ENCODE data around the gene CETN2.

Gene CETN2

GRCh38 chrX:152824841-152825374 lies 5.6 kb downstream of the CETN2 start:
- Histone ChIP-seq H3K36me3 (ENCODE audit: insufficient read depth, low read length) (peaks cover 16% of the 10 kb centered on the region), H3K27me3 (ENCODE audit: insufficient read depth, low read length) (no peaks in the 10 kb centered on the region), H3K9ac (ENCODE audit: low read depth, low read length) (no peak overlapping the region), H3K4me3 (ENCODE audit: low read length) (no peak overlapping the region), H3K4me1 (ENCODE audit: insufficient read depth, low read length) (no peaks in the 10 kb centered on the region), H3K27ac (ENCODE audit: low read depth, low read length) (no peak overlapping the region), H3K9me3 (ENCODE audit: insufficient read depth, low read depth, low read length) (no peaks in the 10 kb centered on the region)
- 53% methylated on average over 6 of the region's 7 CpGs for WGBS

GRCh38 chrX:152823657-152824056 lies 6.9 kb downstream of the CETN2 start:
- H3K27me3 ChIP-seq (ENCODE audit: insufficient read depth, low read length): no peaks in the 10 kb centered on the region
- H3K9ac ChIP-seq (ENCODE audit: low read depth, low read length): no peak overlapping the region
- H3K36me3 ChIP-seq (ENCODE audit: insufficient read depth, low read length): peaks cover 13% of the 10 kb centered on the region
- no peak overlapping the region for H3K4me3 ChIP-seq (ENCODE audit: low read length)
- WGBS: 75% methylated on average over 6 of the region's 6 CpGs
- no peaks in the 10 kb centered on the region for H3K9me3 ChIP-seq (ENCODE audit: insufficient read depth, low read depth, low read length)
- no peaks in the 10 kb centered on the region for H3K4me1 ChIP-seq (ENCODE audit: insufficient read depth, low read length)
- H3K27ac ChIP-seq (ENCODE audit: low read depth, low read length): no peak overlapping the region

- Histone ChIP-seq H3K27ac (ENCODE audit: low read depth, low read length) (no peak overlapping the region), H3K9ac (ENCODE audit: low read depth, low read length) (no peak overlapping the region), H3K9me3 (ENCODE audit: insufficient read depth, low read depth, low read length) (no peaks in the 10 kb centered on the region), H3K27me3 (ENCODE audit: insufficient read depth, low read length) (no peaks in the 10 kb centered on the region), H3K4me1 (ENCODE audit: insufficient read depth, low read length) (no peaks in the 10 kb centered on the region), H3K4me3 (ENCODE audit: low read length) (no peak overlapping the region), H3K36me3 (ENCODE audit: insufficient read depth, low read length) (peaks cover 3% of the 10 kb centered on the region; the same call in 1 of the 2 replicates)
- 76% methylated on average over 5 of the region's 6 CpGs for WGBS
Measured at GRCh38 chrX:152822383-152823086, 8.0 kb downstream of the CETN2 start.

GRCh38 chrX:152821145-152821765 lies 9.3 kb downstream of the CETN2 start:
- H3K4me1 ChIP-seq (ENCODE audit: insufficient read depth, low read length): 0 out of 2 replicates have a peak, but pooled peaks cover 4% of the 10 kb centered on the region
- no peak overlapping the region for H3K27ac ChIP-seq (ENCODE audit: low read depth, low read length)
- WGBS: 63% methylated on average over 3 of the region's 3 CpGs
- no peaks in the 10 kb centered on the region for H3K27me3 ChIP-seq (ENCODE audit: insufficient read depth, low read length)
- no peaks in the 10 kb centered on the region for H3K9me3 ChIP-seq (ENCODE audit: insufficient read depth, low read depth, low read length)
- no peaks in the 10 kb centered on the region for H3K36me3 ChIP-seq (ENCODE audit: insufficient read depth, low read length)
- no peak overlapping the region for H3K4me3 ChIP-seq (ENCODE audit: low read length)
- no peak overlapping the region for H3K9ac ChIP-seq (ENCODE audit: low read depth, low read length)

GRCh38 chrX:152819732-152820131 lies 10.8 kb downstream of the CETN2 start:
- H3K36me3 ChIP-seq (ENCODE audit: insufficient read depth, low read length): no peaks in the 10 kb centered on the region
- no peaks in the 10 kb centered on the region for H3K9me3 ChIP-seq (ENCODE audit: insufficient read depth, low read depth, low read length)
- H3K9ac ChIP-seq (ENCODE audit: low read depth, low read length): no peak overlapping the region
- no peak overlapping the region for H3K27ac ChIP-seq (ENCODE audit: low read depth, low read length)
- H3K4me1 ChIP-seq (ENCODE audit: insufficient read depth, low read length): 0 out of 2 replicates have a peak, but pooled peaks cover 4% of the 10 kb centered on the region
- no peaks in the 10 kb centered on the region for H3K27me3 ChIP-seq (ENCODE audit: insufficient read depth, low read length)
- no peak overlapping the region for H3K4me3 ChIP-seq (ENCODE audit: low read length)
- WGBS: 91% methylated on average over 7 of the region's 7 CpGs

GRCh38 chrX:152819266-152819665 lies 11.3 kb downstream of the CETN2 start:
- Histone ChIP-seq H3K4me1 (ENCODE audit: insufficient read depth, low read length) (0 out of 2 replicates have a peak, but pooled peaks cover 4% of the 10 kb centered on the region), H3K27ac (ENCODE audit: low read depth, low read length) (no peak overlapping the region), H3K9ac (ENCODE audit: low read depth, low read length) (no peak overlapping the region), H3K36me3 (ENCODE audit: insufficient read depth, low read length) (no peaks in the 10 kb centered on the region), H3K9me3 (ENCODE audit: insufficient read depth, low read depth, low read length) (no peaks in the 10 kb centered on the region), H3K4me3 (ENCODE audit: low read length) (no peak overlapping the region), H3K27me3 (ENCODE audit: insufficient read depth, low read length) (no peaks in the 10 kb centered on the region)
- 86% methylated on average over 2 of the region's 2 CpGs for WGBS

GRCh38 chrX:152818356-152818755 lies 12.2 kb downstream of the CETN2 start:
- WGBS: 85% methylated on average over 5 of the region's 5 CpGs
- H3K27ac ChIP-seq (ENCODE audit: low read depth, low read length): no peak overlapping the region
- H3K36me3 ChIP-seq (ENCODE audit: insufficient read depth, low read length): no peaks in the 10 kb centered on the region
- no peak overlapping the region for H3K9ac ChIP-seq (ENCODE audit: low read depth, low read length)
- 0 out of 2 replicates have a peak, but pooled peaks cover 4% of the 10 kb centered on the region for H3K4me1 ChIP-seq (ENCODE audit: insufficient read depth, low read length)
- H3K27me3 ChIP-seq (ENCODE audit: insufficient read depth, low read length): no peaks in the 10 kb centered on the region
- H3K9me3 ChIP-seq (ENCODE audit: insufficient read depth, low read depth, low read length): no peaks in the 10 kb centered on the region
- no peak overlapping the region for H3K4me3 ChIP-seq (ENCODE audit: low read length)

GRCh38 chrX:152817078-152817764 lies 13.3 kb downstream of the CETN2 start:
- Histone ChIP-seq H3K27me3 (ENCODE audit: insufficient read depth, low read length) (no peaks in the 10 kb centered on the region), H3K4me3 (ENCODE audit: low read length) (no peak overlapping the region), H3K9me3 (ENCODE audit: insufficient read depth, low read depth, low read length) (no peaks in the 10 kb centered on the region), H3K9ac (ENCODE audit: low read depth, low read length) (no peak overlapping the region), H3K27ac (ENCODE audit: low read depth, low read length) (no peak overlapping the region), H3K36me3 (ENCODE audit: insufficient read depth, low read length) (no peaks in the 10 kb centered on the region), H3K4me1 (ENCODE audit: insufficient read depth, low read length) (0 out of 2 replicates have a peak, but pooled peaks cover 4% of the 10 kb centered on the region)
- 54% methylated on average over 3 of the region's 6 CpGs for WGBS

GRCh38 chrX:152814048-152814447 lies 16.5 kb downstream of the CETN2 start:
- H3K9me3 ChIP-seq (ENCODE audit: insufficient read depth, low read depth, low read length): no peaks in the 10 kb centered on the region
- H3K4me1 ChIP-seq (ENCODE audit: insufficient read depth, low read length): 0 out of 2 replicates have a peak, but pooled peaks cover 4% of the 10 kb centered on the region
- no peak overlapping the region for H3K9ac ChIP-seq (ENCODE audit: low read depth, low read length)
- no peak overlapping the region for H3K27ac ChIP-seq (ENCODE audit: low read depth, low read length)
- H3K27me3 ChIP-seq (ENCODE audit: insufficient read depth, low read length): no peaks in the 10 kb centered on the region
- no peaks in the 10 kb centered on the region for H3K36me3 ChIP-seq (ENCODE audit: insufficient read depth, low read length)
- no peak overlapping the region for H3K4me3 ChIP-seq (ENCODE audit: low read length)
- WGBS: 86% methylated on average over 5 of the region's 5 CpGs

- no peak overlapping the region for H3K27ac ChIP-seq (ENCODE audit: low read depth, low read length)
- WGBS: 96% methylated on average over 5 of the region's 5 CpGs
- H3K9ac ChIP-seq (ENCODE audit: low read depth, low read length): no peak overlapping the region
- no peaks in the 10 kb centered on the region for H3K9me3 ChIP-seq (ENCODE audit: insufficient read depth, low read depth, low read length)
- no peak overlapping the region for H3K4me3 ChIP-seq (ENCODE audit: low read length)
- no peaks in the 10 kb centered on the region for H3K27me3 ChIP-seq (ENCODE audit: insufficient read depth, low read length)
- no peaks in the 10 kb centered on the region for H3K36me3 ChIP-seq (ENCODE audit: insufficient read depth, low read length)
- 0 out of 2 replicates have a peak, but pooled peaks cover 4% of the 10 kb centered on the region for H3K4me1 ChIP-seq (ENCODE audit: insufficient read depth, low read length)
Measured at GRCh38 chrX:152813206-152813605, 17.4 kb downstream of the CETN2 start.

GRCh38 chrX:152810403-152810802 lies 20.2 kb downstream of the CETN2 start:
- no peak overlapping the region for H3K9ac ChIP-seq (ENCODE audit: low read depth, low read length)
- WGBS: 49% methylated on average over 3 of the region's 4 CpGs
- no peaks in the 10 kb centered on the region for H3K36me3 ChIP-seq (ENCODE audit: insufficient read depth, low read length)
- no peaks in the 10 kb centered on the region for H3K27me3 ChIP-seq (ENCODE audit: insufficient read depth, low read length)
- no peaks in the 10 kb centered on the region for H3K4me1 ChIP-seq (ENCODE audit: insufficient read depth, low read length)
- no peaks in the 10 kb centered on the region for H3K9me3 ChIP-seq (ENCODE audit: insufficient read depth, low read depth, low read length)
- no peak overlapping the region for H3K27ac ChIP-seq (ENCODE audit: low read depth, low read length)
- no peak overlapping the region for H3K4me3 ChIP-seq (ENCODE audit: low read length)
